ENCODE data around the gene IL16.

The IL16 gene

DNA sequence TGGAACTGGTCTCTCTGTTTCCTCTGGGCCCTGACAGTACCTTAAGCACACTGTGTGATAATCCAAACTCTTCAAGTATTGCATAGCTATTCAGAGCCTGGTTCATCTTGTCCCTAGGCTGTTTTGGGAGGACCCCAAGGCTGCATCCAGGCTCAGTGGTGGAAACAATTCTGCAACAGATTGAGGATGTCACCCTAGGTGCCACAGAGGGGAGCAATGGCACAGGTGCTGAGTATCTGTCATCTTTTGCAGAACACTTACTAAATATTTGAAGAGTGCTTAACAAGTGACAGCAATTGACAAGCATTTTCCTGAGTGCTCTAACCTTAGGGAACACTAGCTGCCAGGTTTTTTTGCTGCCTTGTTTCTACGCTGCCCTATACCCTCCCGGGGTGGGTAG, 99.5 kb downstream of the IL16 start:
- Histone ChIP-seq H3K9me3 (ENCODE audit: control insufficient read depth in 5 of 5, low read length in 5 of 5) (no peaks in the 10 kb centered on the region), H3K36me3 (ENCODE audit: control insufficient read depth in 5 of 5, insufficient read depth in 5 of 5, low read length in 5 of 5) (peaks cover 12 to 77% (median 66%) of the 10 kb centered on the region in 5 donors), H3K9ac (ENCODE audit: low read length in 5 of 5) (peak overlapping the region in 1 of 5 donors; percentile 56), H3K4me1 (ENCODE audit: control insufficient read depth in 5 of 5, insufficient read depth in 5 of 5, low read length in 5 of 5) (peaks cover 7 to 73% (median 35%) of the 10 kb centered on the region in 5 donors), H3K4me3 (ENCODE audit: low read depth in 1 of 5, low read length in 5 of 5) (peak overlapping the region in 4 of 5 donors; percentile 57 to 64 (median 63)), H3K27ac (ENCODE audit: low read depth, low read length) (peak overlapping the region; percentile 43), H3K27me3 (ENCODE audit: control insufficient read depth in 5 of 5, insufficient read depth in 4 of 5, low read length in 5 of 5) (no peaks in the 10 kb centered on the region)

DNA sequence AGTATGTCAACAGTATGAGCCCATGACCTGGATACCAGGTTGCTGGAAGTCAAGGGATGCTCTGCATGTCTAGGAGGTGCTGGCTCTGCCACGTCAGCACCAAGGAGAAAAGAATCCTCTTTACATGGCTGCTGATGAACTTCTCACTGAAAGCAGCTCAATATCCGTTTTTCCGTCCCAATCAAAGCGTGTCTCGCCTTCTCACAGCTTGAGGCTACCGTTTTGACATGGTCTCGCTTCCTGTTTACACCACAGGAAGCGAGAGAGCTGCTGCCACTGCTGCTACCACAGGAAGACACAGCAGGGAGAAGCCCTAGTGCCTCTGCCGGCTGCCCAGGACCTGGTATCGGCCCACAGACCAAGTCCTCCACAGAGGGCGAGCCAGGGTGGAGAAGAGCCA, 100.0 kb downstream of the IL16 start:
- Histone ChIP-seq H3K9me3 (ENCODE audit: control insufficient read depth in 5 of 5, low read length in 5 of 5) (no peaks in the 10 kb centered on the region), H3K27ac (ENCODE audit: low read depth, low read length) (peak overlapping the region; percentile 43), H3K27me3 (ENCODE audit: control insufficient read depth in 5 of 5, insufficient read depth in 4 of 5, low read length in 5 of 5) (no peaks in the 10 kb centered on the region), H3K36me3 (ENCODE audit: control insufficient read depth in 5 of 5, insufficient read depth in 5 of 5, low read length in 5 of 5) (peaks cover 14 to 78% (median 71%) of the 10 kb centered on the region in 5 donors), H3K4me3 (ENCODE audit: low read depth in 1 of 5, low read length in 5 of 5) (peak overlapping the region; percentile 46 to 64 (median 63)), H3K9ac (ENCODE audit: low read length in 5 of 5) (peak overlapping the region in 3 of 5 donors; percentile 6 to 56 (median 7)), H3K4me1 (ENCODE audit: control insufficient read depth in 5 of 5, insufficient read depth in 5 of 5, low read length in 5 of 5) (peaks cover 7 to 77% (median 35%) of the 10 kb centered on the region in 5 donors)

DNA sequence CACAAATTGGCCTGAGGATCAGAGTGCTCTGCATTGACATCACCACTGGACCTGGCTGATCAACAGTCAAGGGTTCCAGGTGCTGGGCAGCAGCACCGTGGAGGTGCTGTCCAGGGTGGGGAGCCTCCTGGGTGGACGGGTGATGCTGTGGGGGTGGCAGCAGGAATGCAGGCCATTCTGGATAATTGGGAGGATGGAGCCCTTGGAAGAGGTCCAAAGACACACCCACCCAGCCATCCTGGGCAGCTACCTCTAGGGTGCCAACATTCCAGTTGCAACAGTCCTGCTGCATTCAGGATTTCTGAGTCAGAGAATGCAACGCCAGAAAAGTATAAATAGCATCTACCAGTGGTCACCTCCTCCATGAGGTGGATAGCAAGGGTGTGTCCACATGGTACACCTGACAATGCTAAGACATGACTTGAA, 100.5 kb downstream of the IL16 start:
- Histone ChIP-seq H3K9ac (ENCODE audit: low read length in 5 of 5) (peak overlapping the region in 4 of 5 donors; percentile 7 to 56 (median 40)), H3K36me3 (ENCODE audit: control insufficient read depth in 5 of 5, insufficient read depth in 5 of 5, low read length in 5 of 5) (peaks cover 14 to 80% (median 73%) of the 10 kb centered on the region in 5 donors), H3K27me3 (ENCODE audit: control insufficient read depth in 5 of 5, insufficient read depth in 4 of 5, low read length in 5 of 5) (no peaks in the 10 kb centered on the region), H3K9me3 (ENCODE audit: control insufficient read depth in 5 of 5, low read length in 5 of 5) (no peaks in the 10 kb centered on the region), H3K27ac (ENCODE audit: low read depth, low read length) (peak overlapping the region; percentile 43), H3K4me3 (ENCODE audit: low read depth in 1 of 5, low read length in 5 of 5) (peak overlapping the region; percentile 46 to 64 (median 63)), H3K4me1 (ENCODE audit: control insufficient read depth in 5 of 5, insufficient read depth in 5 of 5, low read length in 5 of 5) (peaks cover 7 to 82% (median 37%) of the 10 kb centered on the region in 5 donors)

DNA sequence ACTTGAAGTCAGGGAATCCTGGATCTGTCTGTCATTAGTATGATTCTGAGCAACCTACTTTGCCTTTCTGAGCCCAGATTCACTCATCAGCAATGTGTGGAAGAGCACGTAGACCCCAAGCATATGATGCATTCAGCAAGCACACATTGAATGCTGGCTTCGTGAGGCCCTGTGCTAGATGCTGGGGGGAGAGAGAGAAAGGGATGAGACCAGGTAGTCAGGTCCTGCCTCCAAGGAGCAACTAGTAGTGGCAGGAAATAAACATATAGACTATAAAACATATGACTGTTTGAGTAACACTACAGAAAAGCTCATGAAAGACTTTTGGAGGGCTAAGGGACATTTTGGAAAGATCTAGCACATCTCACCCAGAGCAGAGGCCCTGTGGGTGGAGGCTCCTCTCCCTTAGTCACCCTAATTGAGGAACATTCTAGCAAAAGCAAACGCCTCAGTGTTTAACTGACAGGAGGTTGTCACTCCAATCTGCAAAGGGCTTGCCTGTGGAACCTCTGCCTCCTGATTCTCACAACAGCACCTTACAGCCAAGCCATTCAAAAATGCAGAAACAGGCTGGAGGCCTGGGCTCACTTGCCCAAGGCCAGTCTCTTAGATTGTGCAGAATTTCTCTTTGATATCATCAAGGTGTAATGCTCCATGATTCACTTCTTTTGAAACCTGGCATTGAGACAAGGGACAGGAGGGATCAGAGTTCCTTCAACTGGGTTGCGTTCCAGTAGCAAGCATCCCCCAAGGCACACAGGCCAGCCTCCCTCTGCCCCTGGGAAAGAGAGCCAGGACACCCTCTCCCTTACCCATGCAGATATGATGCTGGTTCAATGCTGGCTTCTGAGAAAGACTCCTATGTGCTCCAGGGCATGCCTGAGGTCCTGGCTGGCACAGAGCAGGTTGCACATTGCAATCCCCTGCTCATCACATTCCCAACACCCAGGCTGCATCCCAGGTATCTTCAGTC, 101.2 kb downstream of the IL16 start:
- Histone ChIP-seq H3K9me3 (ENCODE audit: control insufficient read depth in 5 of 5, low read length in 5 of 5) (no peaks in the 10 kb centered on the region), H3K27me3 (ENCODE audit: control insufficient read depth in 5 of 5, insufficient read depth in 4 of 5, low read length in 5 of 5) (no peaks in the 10 kb centered on the region), H3K27ac (ENCODE audit: low read depth, low read length) (peak overlapping the region; percentile 43), H3K4me1 (ENCODE audit: control insufficient read depth in 5 of 5, insufficient read depth in 5 of 5, low read length in 5 of 5) (peaks cover 7 to 89% (median 44%) of the 10 kb centered on the region in 5 donors), H3K36me3 (ENCODE audit: control insufficient read depth in 5 of 5, insufficient read depth in 5 of 5, low read length in 5 of 5) (peaks cover 20 to 80% (median 73%) of the 10 kb centered on the region in 5 donors), H3K9ac (ENCODE audit: low read length in 5 of 5) (peak overlapping the region in 3 of 5 donors; percentile 35 to 56 (median 46)), H3K4me3 (ENCODE audit: low read depth in 1 of 5, low read length in 5 of 5) (peak overlapping the region; percentile 46 to 64 (median 63))

DNA sequence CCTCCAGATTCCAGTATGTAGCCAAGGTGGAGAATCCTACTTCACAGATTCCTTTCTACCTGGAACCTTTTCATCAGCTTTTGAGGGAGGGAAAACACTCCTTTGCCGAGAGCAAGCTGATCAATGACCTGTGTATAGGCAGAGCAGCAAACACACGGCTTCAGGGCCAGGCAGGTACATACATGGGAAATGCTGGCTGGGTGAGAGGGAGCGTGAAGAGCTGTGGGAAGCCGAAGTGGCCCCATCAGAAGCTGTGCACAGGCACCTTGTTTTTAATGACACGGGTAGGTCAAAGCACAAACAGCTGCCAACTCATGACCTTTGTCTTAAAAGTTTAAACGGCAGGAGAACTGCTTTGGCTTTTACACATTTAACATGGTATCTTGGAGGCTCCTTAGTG, 101.9 kb downstream of the IL16 start:
- Histone ChIP-seq H3K27ac (ENCODE audit: low read depth, low read length) (no peak overlapping the region), H3K4me1 (ENCODE audit: control insufficient read depth in 5 of 5, insufficient read depth in 5 of 5, low read length in 5 of 5) (peaks cover 7 to 94% (median 51%) of the 10 kb centered on the region in 5 donors), H3K27me3 (ENCODE audit: control insufficient read depth in 5 of 5, insufficient read depth in 4 of 5, low read length in 5 of 5) (no peaks in the 10 kb centered on the region), H3K36me3 (ENCODE audit: control insufficient read depth in 5 of 5, insufficient read depth in 5 of 5, low read length in 5 of 5) (peaks cover 19 to 81% (median 76%) of the 10 kb centered on the region in 5 donors), H3K9ac (ENCODE audit: low read length in 5 of 5) (peak overlapping the region in 2 of 5 donors; percentile 46 to 49), H3K9me3 (ENCODE audit: control insufficient read depth in 5 of 5, low read length in 5 of 5) (no peaks in the 10 kb centered on the region), H3K4me3 (ENCODE audit: low read depth in 1 of 5, low read length in 5 of 5) (peak overlapping the region in 4 of 5 donors; percentile 51 to 64 (median 60))

DNA sequence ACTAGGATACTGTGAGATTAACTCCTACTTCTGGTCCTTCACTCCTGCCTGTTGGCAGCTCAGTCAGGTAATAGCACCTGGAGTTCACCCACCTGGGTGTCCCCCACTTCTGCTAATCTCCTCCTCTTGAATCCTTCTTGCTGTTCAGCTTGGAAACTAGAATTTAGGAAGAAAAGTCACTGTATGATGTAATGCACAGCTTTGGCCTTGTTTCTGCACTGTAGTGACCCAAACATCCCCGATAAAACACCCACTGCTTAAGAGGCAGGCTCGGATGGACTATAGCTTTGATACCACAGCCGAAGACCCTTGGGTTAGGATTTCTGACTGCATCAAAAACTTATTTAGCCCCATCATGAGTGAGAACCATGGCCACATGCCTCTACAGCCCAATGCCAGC, 102.5 kb downstream of the IL16 start:
- Histone ChIP-seq H3K4me3 (ENCODE audit: low read depth in 1 of 5, low read length in 5 of 5) (peak overlapping the region in 4 of 5 donors; percentile 26 to 64 (median 60)), H3K9me3 (ENCODE audit: control insufficient read depth in 5 of 5, low read length in 5 of 5) (no peaks in the 10 kb centered on the region), H3K36me3 (ENCODE audit: control insufficient read depth in 5 of 5, insufficient read depth in 5 of 5, low read length in 5 of 5) (peaks cover 18 to 81% (median 76%) of the 10 kb centered on the region in 5 donors), H3K4me1 (ENCODE audit: control insufficient read depth in 5 of 5, insufficient read depth in 5 of 5, low read length in 5 of 5) (peaks cover 11 to 94% (median 56%) of the 10 kb centered on the region in 5 donors), H3K27ac (ENCODE audit: low read depth, low read length) (no peak overlapping the region), H3K9ac (ENCODE audit: low read length in 5 of 5) (peak overlapping the region in 1 of 5 donors; percentile 49), H3K27me3 (ENCODE audit: control insufficient read depth in 5 of 5, insufficient read depth in 4 of 5, low read length in 5 of 5) (no peaks in the 10 kb centered on the region)

DNA sequence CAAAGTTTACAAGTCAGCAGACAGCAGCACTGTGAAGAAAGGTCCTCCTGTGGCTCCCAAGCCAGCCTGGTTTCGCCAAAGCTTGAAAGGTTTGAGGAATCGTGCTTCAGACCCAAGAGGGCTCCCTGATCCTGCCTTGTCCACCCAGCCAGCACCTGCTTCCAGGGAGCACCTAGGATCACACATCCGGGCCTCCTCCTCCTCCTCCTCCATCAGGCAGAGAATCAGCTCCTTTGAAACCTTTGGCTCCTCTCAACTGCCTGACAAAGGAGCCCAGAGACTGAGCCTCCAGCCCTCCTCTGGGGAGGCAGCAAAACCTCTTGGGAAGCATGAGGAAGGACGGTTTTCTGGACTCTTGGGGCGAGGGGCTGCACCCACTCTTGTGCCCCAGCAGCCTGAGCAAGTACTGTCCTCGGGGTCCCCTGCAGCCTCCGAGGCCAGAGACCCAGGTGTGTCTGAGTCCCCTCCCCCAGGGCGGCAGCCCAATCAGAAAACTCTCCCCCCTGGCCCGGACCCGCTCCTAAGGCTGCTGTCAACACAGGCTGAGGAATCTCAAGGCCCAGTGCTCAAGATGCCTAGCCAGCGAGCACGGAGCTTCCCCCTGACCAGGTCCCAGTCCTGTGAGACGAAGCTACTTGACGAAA, 103.1 kb downstream of the IL16 start:
- Histone ChIP-seq H3K4me1 (ENCODE audit: control insufficient read depth in 5 of 5, insufficient read depth in 5 of 5, low read length in 5 of 5) (peaks cover 8 to 94% (median 53%) of the 10 kb centered on the region in 5 donors), H3K9me3 (ENCODE audit: control insufficient read depth in 5 of 5, low read length in 5 of 5) (no peaks in the 10 kb centered on the region), H3K27me3 (ENCODE audit: control insufficient read depth in 5 of 5, insufficient read depth in 4 of 5, low read length in 5 of 5) (no peaks in the 10 kb centered on the region), H3K36me3 (ENCODE audit: control insufficient read depth in 5 of 5, insufficient read depth in 5 of 5, low read length in 5 of 5) (peaks cover 21 to 81% (median 75%) of the 10 kb centered on the region in 5 donors), H3K27ac (ENCODE audit: low read depth, low read length) (no peak overlapping the region), H3K4me3 (ENCODE audit: low read depth in 1 of 5, low read length in 5 of 5) (peak overlapping the region in 3 of 5 donors; percentile 26 to 64 (median 57)), H3K9ac (ENCODE audit: low read length in 5 of 5) (peak overlapping the region in 1 of 5 donors; percentile 49)

DNA sequence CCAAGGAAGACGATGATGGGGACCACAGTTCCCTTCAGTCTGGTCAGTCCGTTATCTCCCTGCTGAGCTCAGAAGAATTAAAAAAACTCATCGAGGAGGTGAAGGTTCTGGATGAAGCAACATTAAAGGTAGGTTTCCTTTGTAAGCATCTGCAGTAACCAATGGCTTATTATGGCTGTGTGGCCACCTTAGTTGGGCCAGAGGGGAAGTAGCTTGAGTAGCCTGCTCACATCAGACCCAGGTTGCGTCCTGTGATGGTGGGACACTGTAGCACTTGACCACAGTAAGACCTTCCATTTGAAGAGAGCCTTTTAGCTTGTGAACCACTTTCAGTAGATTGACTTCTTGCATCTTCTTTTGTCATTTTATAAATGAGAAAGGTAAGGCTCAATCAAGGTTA, 104.7 kb downstream of the IL16 start:
- no peak overlapping the region for H3K27ac ChIP-seq (ENCODE audit: low read depth, low read length)
- peaks cover 17 to 95% (median 89%) of the 10 kb centered on the region in 5 donors for H3K36me3 ChIP-seq (ENCODE audit: control insufficient read depth in 5 of 5, insufficient read depth in 5 of 5, low read length in 5 of 5)
- peaks cover 5 to 82% (median 46%) of the 10 kb centered on the region in 5 donors for H3K4me1 ChIP-seq (ENCODE audit: control insufficient read depth in 5 of 5, insufficient read depth in 5 of 5, low read length in 5 of 5)
- H3K27me3 ChIP-seq (ENCODE audit: control insufficient read depth in 5 of 5, insufficient read depth in 4 of 5, low read length in 5 of 5) = no peaks in the 10 kb centered on the region
- H3K9ac ChIP-seq (ENCODE audit: low read length in 5 of 5) = no peak overlapping the region
- H3K4me3 ChIP-seq (ENCODE audit: low read depth in 1 of 5, low read length in 5 of 5) = no peak overlapping the region
- H3K9me3 ChIP-seq (ENCODE audit: control insufficient read depth in 5 of 5, low read length in 5 of 5) = no peaks in the 10 kb centered on the region

DNA sequence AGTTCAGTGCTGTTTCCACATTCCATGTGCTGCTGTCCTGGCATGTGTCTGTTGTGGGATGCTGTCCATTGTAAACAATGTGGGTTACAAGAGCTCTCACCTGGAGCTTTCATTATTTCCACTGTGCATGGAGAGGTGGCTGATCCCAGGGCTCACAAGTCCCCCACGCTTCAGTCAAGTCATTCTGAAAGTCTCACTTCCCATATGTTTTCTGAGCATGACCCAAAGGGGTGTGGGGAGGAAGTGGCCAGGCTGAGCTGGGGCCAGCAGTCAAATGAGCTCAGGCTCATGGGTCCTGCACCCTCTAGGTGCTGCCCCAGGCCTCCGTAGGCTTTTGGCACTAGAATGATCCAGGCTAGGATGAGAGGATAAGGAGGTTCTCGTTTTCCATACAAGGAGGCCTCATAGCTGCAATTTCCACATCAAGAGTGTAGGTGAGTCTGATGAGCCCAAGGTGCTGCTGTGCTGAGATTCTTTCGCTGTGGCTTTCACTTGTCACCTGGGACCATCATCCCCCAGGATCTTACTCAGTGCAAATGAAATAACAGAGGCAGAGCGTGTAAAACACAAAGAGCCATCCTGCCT, 105.2 kb downstream of the IL16 start:
- Histone ChIP-seq H3K4me3 (ENCODE audit: low read depth in 1 of 5, low read length in 5 of 5) (no peak overlapping the region), H3K36me3 (ENCODE audit: control insufficient read depth in 5 of 5, insufficient read depth in 5 of 5, low read length in 5 of 5) (peaks cover 17 to 95% (median 88%) of the 10 kb centered on the region in 5 donors), H3K4me1 (ENCODE audit: control insufficient read depth in 5 of 5, insufficient read depth in 5 of 5, low read length in 5 of 5) (peaks cover 5 to 77% (median 44%) of the 10 kb centered on the region in 5 donors), H3K27ac (ENCODE audit: low read depth, low read length) (peak overlapping the region; percentile 33), H3K9ac (ENCODE audit: low read length in 5 of 5) (no peak overlapping the region), H3K9me3 (ENCODE audit: control insufficient read depth in 5 of 5, low read length in 5 of 5) (no peaks in the 10 kb centered on the region), H3K27me3 (ENCODE audit: control insufficient read depth in 5 of 5, insufficient read depth in 4 of 5, low read length in 5 of 5) (no peaks in the 10 kb centered on the region)
